ENCODE measurements around the gene CYSLTR2.
"Not testable (repeated sequence)": the region's sequence is repeated elsewhere in the genome, so short reads cannot be mapped to it uniquely, and the experiment has no call there.

CYSLTR2 gene

GRCh38 chr13:48645845-48646244, 7.9 kb upstream of the CYSLTR2 start:
- no peak for DNase-seq (ENCODE audit: low spot score)

GRCh38 chr13:48646791-48647190, 6.9 kb upstream of the CYSLTR2 start:
- no peak for DNase-seq (ENCODE audit: low spot score)

- no peak for DNase-seq (ENCODE audit: low spot score)
Observed at GRCh38 chr13:48647625-48648024, 6.1 kb upstream of the CYSLTR2 start.

- DNase-seq (ENCODE audit: low spot score): no peak
Observed at GRCh38 chr13:48648446-48648845, 5.3 kb upstream of the CYSLTR2 start.

GRCh38 chr13:48652851-48653471, 768 bp upstream of the CYSLTR2 start:
- DNase-seq (ENCODE audit: low spot score): no peak

- no peak for DNase-seq (ENCODE audit: low spot score)
Observed at GRCh38 chr13:48654511-48654910, 782 bp downstream of the CYSLTR2 start.

GRCh38 chr13:48655291-48655690, 1.6 kb downstream of the CYSLTR2 start:
- DNase-seq (ENCODE audit: low spot score): no peak

GRCh38 chr13:48656608-48657007, 2.9 kb downstream of the CYSLTR2 start:
- DNase-seq (ENCODE audit: low spot score): no peak

GRCh38 chr13:48660361-48661076, 6.8 kb downstream of the CYSLTR2 start:
- DNase-seq (ENCODE audit: low spot score): no peak

GRCh38 chr13:48661107-48661506, 7.4 kb downstream of the CYSLTR2 start:
- DNase-seq (ENCODE audit: low spot score): no peak

GRCh38 chr13:48662226-48662625, 8.5 kb downstream of the CYSLTR2 start:
- no peak for DNase-seq (ENCODE audit: low spot score)

GRCh38 chr13:48667136-48667535, 13.4 kb downstream of the CYSLTR2 start:
- no peak for DNase-seq (ENCODE audit: low spot score)

- DNase-seq (ENCODE audit: low spot score): not testable (repeated sequence)
Observed at GRCh38 chr13:48671421-48671820, 17.7 kb downstream of the CYSLTR2 start.

- DNase-seq (ENCODE audit: low spot score): no peak
Observed at GRCh38 chr13:48675247-48675646, 21.5 kb downstream of the CYSLTR2 start.

GRCh38 chr13:48678316-48678715, 24.6 kb downstream of the CYSLTR2 start:
- no peak for DNase-seq (ENCODE audit: low spot score)

GRCh38 chr13:48679941-48680680, 26.4 kb downstream of the CYSLTR2 start:
- DNase-seq (ENCODE audit: low spot score): no peak

GRCh38 chr13:48680756-48681392, 27.1 kb downstream of the CYSLTR2 start:
- no peak for DNase-seq (ENCODE audit: low spot score)

- no peak for DNase-seq (ENCODE audit: low spot score)
Observed at GRCh38 chr13:48681905-48682304, 28.2 kb downstream of the CYSLTR2 start.

- no peak for DNase-seq (ENCODE audit: low spot score)
Observed at GRCh38 chr13:48682436-48682835, 28.7 kb downstream of the CYSLTR2 start.

- DNase-seq (ENCODE audit: low spot score): no peak
Observed at GRCh38 chr13:48686636-48687210, 33.0 kb downstream of the CYSLTR2 start.

- DNase-seq (ENCODE audit: low spot score): no peak
Observed at GRCh38 chr13:48687249-48687648, 33.5 kb downstream of the CYSLTR2 start.

- DNase-seq (ENCODE audit: low spot score): no peak
Observed at GRCh38 chr13:48693998-48694397, 40.3 kb downstream of the CYSLTR2 start.
